ENCODE measurements around the gene PDZD4. TPM values are rescaled to one million over a fixed set of nuclear protein-coding genes. Genes with fewer than 3 reads are reported as not detected.

PDZD4 gene
- total RNA-seq, 3 donors from 2014 or later, result 1.5 to 24.2 (median 2.8) TPM

GRCh38 chrX:153844509-153845082 is 14.3 kb upstream of the PDZD4 start:
- no peaks in the 10 kb centered on the region for H3K4me1 ChIP-seq (ENCODE audit: low read depth)
- DNase-seq (no peak), ATAC-seq (no peak)
- TF ChIP-seq CTCF (IDR thresholded peaks at IDR 0.05), result no peak
- intact Hi-C loops (cut with DNase I, micrococcal nuclease), result no loop called here
- no peaks in the 10 kb centered on the region for H3K9me3 ChIP-seq
- no peaks in the 10 kb centered on the region for H3K36me3 ChIP-seq (ENCODE audit: low read depth)
- no peak overlapping the region for H3K4me3 ChIP-seq

- no peak for DNase-seq
- intact Hi-C loops (cut with DNase I, micrococcal nuclease), result no loop called here
- TF ChIP-seq CTCF (IDR thresholded peaks at IDR 0.05), result no peak
- H3K4me1 ChIP-seq (ENCODE audit: low read depth), result no peaks in the 10 kb centered on the region
- no peak overlapping the region for H3K4me3 ChIP-seq
- H3K36me3 ChIP-seq (ENCODE audit: low read depth), result no peaks in the 10 kb centered on the region
- H3K9me3 ChIP-seq, result no peaks in the 10 kb centered on the region
- no peak for ATAC-seq
Observed at GRCh38 chrX:153836921-153837320, 6.6 kb upstream of the PDZD4 start.

- TF ChIP-seq CTCF (IDR thresholded peaks at IDR 0.05), result no peak
- ATAC-seq, result no peak
- DNase-seq, result no peak
- no peaks in the 10 kb centered on the region for H3K36me3 ChIP-seq (ENCODE audit: low read depth)
- H3K9me3 ChIP-seq, result no peaks in the 10 kb centered on the region
- H3K4me3 ChIP-seq, result no peak overlapping the region
- intact Hi-C loops (cut with DNase I, micrococcal nuclease), result no loop called here
- no peaks in the 10 kb centered on the region for H3K4me1 ChIP-seq (ENCODE audit: low read depth)
Observed at GRCh38 chrX:153832728-153833127, 2.4 kb upstream of the PDZD4 start.

- DNase-seq, result no peak
- H3K4me1 ChIP-seq (ENCODE audit: low read depth), result no peaks in the 10 kb centered on the region
- no peaks in the 10 kb centered on the region for H3K36me3 ChIP-seq (ENCODE audit: low read depth)
- no peak overlapping the region for H3K4me3 ChIP-seq
- no peak for ATAC-seq
- intact Hi-C loops (cut with DNase I, micrococcal nuclease), result no loop called here
- no peaks in the 10 kb centered on the region for H3K9me3 ChIP-seq
- no peak for TF ChIP-seq CTCF (IDR thresholded peaks at IDR 0.05)
Observed at GRCh38 chrX:153831429-153832150, 1.2 kb upstream of the PDZD4 start.

GRCh38 chrX:153830640-153831428 is 490 bp upstream of the PDZD4 start:
- H3K4me3 ChIP-seq, result no peak overlapping the region
- H3K4me1 ChIP-seq (ENCODE audit: low read depth), result no peaks in the 10 kb centered on the region
- intact Hi-C loops (cut with DNase I, micrococcal nuclease), result no loop called here
- no peak for TF ChIP-seq CTCF (IDR thresholded peaks at IDR 0.05)
- no peaks in the 10 kb centered on the region for H3K9me3 ChIP-seq
- DNase-seq (no peak), ATAC-seq (no peak)
- no peaks in the 10 kb centered on the region for H3K36me3 ChIP-seq (ENCODE audit: low read depth)

Measured in mucosa of descending colon (tissue), 3 donors.